OCI-M2 (cell line): ENCODE data around the gene USH2A.

Experiments
- DNase-seq: peaks from one replicate; lab custom pipeline; 2025; ENCODE audit not compliant: unreplicated experiment; lab: John Stamatoyannopoulos, UW

USH2A gene

DNA sequence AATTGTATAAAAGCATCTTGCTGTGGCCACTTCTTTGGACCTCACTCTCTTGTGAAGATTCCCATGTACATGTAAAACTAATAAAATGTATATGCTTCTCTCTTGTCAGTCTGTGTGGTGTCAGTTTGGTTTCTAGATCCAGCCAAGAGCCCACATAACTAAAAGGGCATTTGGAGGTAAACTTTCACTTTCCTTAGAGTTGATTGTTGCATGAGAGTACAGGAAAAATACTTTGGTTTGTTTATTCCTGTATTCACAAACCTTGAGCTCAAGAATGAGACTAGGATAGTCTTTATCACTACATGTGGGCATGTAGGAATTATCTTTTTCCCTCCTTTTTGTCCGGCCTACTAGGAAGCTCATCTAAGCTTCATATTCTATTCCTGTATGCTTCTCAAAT, 805.3 kb downstream of the USH2A start:
- DNase-seq: no peak

DNA sequence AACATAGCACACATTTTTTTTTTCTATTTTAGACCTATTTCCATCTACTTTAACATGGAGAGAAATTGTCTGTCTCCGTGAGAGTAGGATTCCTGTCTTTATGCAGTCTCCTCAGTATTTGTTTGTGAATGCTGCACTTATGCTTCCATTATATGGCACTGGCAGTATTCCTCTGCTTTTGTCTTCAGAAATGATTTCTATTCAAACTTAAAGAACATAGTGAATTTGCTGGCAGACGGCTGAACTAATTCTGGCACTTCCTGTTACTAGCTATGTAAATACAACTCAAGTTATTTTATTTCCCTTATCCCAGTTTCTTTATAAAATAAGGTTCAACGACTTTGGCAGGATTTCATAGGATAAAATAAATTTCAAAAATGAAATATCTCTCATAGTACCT, 810.9 kb downstream of the USH2A start:
- no peak for DNase-seq

DNA sequence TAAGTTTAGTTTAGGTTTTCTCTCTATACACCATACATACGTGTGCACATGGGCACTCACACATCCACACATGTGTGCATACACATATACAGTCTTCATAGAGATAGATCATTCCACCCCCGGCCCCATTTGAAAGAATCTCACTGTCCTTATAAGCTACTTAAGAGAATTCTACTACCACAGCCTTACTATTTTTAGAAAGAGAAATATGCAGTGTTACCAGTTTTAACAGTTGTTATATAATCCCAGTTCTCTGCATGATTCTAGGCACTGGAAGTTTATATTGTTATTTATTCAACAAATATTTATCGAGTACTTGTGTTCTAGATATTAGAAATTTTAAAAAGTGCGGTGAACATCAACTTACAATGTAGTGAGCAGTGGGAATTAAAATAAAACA, 814.6 kb downstream of the USH2A start:
- no peak for DNase-seq

DNA sequence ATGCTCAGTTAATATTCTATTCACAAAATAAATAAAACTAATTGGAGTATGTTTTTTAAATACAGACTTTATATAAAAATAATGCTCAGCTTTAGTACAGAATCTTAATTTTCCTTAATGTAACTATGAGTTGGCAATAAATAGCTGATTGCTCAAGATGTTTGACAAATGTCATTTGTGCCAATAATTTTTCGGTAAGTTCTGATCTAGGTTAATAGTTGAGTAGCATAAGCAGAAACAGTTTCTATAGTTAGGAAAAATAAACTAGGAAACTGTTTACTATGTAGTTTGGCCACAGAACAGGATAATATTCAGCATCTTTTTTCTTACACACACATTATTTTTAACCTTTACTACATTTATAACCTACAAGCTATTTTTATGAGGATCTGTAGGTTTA, 815.8 kb downstream of the USH2A start:
- DNase-seq: no peak

DNA sequence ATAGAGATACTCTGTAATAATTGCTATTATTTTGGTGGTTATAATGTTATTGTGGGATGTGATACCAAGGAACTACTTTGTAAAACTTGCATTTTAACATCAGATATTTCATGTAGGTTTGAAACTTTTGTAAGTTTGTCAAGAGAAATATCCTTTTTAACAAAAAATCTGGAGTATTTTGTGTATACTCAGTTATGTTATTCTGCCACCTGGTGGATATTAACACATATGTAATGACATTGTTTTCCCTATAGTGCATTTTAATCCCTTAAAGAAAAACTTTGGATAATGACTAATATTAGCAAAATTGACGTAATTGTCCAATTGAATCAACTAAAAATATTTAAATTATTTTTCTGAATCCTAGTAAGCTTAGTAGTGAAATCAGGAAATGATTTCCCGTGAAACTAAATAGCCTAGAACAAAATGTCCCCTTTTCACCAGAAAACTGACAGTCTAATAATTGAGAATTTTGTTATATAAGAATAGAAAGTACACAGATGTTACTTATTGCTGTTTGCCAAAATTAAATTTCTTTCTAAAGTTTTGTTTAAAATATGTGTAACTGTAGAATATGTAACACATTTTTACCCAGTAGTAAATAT, 816.6 kb downstream of the USH2A start:
- no peak for DNase-seq

DNA sequence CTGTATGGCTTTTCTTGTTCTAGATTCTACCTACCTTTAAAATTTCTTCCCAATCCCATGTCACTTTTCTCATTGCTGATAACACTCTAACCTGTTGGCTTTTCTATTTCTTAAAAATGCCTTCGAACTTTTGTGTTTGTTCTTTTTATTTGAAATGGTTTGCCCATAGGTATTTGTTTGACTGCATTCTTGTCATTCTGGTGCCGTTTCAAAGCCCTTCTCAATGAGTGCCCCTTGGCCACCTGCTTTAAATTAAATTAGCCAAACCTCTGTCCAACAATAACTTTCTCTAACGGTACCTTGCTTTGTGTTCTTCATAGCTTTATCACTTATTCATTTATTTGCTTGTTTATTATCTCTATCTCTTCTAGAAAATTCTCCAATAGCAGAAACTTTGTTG, 817.2 kb downstream of the USH2A start:
- no peak for DNase-seq

DNA sequence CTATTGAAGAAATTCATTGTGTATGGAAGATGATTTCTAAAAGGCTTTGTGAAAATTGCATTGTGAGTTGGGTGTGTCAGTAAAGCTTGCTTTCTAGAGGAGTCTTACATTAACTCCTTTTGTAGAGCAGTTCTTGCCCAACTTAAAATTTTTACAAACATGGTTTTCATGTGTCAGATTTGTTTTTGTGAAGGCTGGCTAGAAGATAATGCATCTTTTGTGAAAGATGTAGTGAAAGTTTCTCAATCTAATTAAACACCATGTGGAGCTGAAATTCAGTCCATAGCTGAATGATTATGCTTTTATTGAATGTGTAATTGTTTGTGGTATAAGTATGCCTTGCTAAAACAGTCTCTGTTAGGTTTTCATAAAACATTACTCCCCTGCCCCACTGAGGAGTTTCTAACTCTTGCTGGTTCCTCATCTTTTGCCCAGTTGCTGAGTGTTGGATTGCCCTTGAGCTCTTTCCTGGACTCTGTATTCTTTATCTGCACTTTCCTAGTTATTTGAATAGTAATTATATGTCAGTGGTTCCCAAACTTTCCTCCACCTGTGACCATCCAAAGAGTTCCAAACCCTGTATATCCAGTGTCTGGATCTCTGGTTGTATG, 818.1 kb downstream of the USH2A start:
- no peak for DNase-seq

DNA sequence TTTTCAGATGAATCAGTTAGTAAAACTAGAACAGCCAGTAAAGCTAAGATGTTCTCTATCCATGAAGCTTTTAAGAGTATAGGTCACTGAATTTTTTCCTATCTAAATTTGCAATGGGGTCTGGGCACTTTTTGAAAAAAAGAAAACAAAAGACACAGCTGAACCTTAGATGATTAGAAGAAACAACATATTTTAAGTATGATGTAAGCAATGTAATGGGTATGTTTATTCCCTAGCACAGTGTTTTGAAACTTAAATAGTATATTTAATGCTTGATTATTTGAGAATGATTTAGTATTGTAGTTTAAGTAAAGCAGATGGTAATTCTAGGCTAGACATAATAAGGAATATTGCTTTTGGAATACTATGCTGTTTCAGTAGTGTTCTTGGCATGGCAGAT, 819.9 kb downstream of the USH2A start:
- no peak for DNase-seq

DNA sequence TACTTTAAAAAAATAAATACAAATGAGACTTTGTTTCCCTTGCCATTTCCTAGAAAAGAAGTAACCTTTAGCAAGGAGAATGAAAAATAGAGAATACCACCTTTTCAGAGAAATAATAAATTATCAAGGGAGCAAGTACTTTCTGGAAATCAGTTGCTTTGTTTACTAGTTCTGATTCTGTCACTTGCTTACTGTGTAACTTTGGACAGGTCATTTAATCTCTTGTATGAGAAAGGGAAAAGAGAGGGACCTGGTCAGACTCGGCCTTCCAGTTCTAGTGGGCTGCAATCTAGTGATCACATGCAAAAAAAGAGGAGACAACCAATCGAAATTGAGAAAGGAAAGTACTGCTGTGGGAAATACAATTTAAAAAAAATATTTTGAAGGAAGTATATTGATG, 822.0 kb downstream of the USH2A start:
- no peak for DNase-seq

DNA sequence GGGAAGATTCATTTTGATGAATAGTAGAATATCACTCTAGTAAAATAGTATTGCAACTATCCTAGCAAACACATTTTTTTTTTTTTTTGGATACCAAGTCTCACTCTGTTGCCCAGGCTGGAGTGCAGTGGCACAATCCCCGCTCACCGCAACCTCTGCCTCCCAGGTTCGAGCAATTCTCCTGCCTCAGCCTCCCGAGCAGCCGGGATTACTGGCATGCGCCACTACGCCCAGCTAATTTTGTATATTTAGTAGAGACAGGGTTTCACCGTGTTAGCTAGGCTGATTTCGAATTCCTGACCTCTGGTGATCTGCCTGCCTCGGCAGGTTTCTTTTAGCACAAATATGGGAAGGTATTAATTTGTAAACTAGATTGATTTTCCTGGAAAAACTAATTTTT, 822.4 kb downstream of the USH2A start:
- no peak for DNase-seq

DNA sequence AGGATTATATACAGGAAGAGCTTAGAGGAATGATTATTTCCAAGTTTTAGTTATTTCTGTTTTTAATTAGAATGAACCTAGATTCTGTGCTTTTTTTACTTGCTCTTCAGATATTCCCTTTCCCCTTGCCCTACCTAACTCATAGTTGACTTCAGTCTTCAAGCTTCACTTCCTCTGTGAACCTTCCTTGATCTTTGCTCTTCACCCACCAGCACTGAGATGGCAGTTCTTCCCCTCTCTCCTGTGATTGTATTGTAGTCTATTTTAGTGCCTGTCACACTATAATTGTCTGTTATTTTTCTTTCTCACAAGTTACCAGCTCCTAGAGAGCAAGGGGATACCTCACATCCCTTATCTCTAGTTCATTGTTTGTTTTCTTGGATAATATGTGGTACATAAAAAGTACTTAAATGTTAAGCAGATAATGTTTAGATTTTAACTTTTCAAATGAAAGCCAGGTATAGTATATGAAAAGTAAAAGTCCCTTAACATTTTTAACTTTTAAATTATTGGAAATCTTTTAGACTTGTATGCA, 822.9 kb downstream of the USH2A start:
- DNase-seq: no peak

DNA sequence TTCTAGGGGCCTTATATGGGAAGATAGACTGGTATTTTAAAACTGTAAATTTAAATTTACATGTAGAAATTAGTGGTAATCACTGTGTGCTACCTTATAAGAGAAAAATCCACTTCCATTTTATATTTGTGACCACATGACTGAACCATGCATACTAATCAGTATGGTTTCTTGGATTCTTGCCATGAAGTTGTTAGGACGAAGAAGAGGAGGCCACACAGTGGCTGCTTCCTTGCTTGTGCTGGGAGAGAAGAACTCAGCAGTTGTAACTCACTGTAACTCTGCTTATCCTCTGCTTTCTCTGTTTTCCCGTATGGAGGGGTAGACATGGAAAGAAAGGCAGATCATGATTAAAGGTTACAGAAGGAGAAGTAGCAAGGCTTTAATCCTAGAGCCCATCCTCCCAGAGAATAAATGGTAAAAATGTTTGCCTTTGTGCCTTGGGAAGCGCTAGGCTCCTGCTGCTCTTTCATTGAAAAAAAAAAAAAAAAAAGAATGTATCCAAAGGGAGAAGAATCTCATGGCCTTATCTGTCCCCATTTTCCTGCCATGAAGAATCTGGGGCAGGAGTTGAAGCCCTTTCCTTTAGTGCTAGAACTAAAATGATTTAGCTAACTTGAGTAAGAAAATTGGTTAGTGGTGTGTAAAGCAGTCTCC, 823.7 kb downstream of the USH2A start:
- no peak for DNase-seq

DNA sequence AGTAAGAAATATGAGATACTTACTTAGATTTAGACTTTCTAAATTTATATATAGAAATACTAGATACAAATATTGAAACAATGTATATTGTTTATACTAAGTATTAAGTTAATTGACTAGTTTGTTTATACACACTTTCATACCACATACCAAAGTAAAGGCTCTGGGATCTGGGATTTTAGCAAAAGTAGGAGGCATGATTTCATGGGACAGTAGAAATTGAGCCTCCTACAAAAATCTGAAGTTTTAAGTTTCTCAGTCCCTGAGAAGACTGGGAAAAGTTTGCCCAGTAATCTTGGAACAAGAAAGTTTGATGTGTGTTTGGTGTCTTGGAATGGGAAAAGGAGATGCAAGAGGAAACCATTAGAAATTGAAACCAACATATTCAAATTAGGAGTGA, 825.3 kb downstream of the USH2A start:
- no peak for DNase-seq

DNA sequence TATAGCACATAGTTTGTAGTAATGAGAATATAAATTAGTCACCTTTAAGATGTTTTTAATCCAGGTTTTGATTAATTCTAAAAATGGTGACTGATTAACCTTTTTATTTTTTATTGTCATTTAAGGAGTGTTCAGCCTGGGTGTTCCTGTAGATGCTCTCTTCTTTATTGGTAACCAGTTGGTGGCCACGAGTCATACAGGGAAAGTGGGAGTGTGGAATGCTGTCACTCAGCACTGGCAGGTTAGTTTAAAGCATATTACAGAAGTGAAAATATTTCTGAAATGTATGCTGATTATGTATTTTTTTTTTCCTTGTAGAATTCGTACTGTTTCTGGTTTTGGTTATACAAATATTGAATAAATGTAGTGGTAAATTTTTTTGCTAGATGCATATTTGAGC, 828.0 kb downstream of the USH2A start:
- DNase-seq: no peak

DNA sequence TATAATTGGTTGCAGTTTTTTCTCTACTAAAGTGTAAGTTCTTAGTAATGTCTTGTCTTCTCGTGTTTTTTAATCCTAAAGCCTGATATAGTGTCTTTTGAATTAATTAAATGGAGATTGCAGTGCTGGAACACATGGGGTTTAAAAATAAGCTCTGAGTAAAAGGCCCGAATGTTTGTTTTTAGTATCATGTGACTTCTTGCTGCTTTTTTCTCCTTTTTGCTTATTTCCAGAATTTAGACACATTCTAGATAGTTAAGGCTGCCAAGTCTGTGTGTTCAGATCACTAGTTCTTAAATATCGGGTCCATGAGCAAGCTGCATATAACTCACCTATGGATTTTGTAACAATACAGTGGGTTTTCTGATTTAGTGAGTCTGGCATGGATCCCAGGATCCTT, 828.6 kb downstream of the USH2A start:
- no peak for DNase-seq

DNA sequence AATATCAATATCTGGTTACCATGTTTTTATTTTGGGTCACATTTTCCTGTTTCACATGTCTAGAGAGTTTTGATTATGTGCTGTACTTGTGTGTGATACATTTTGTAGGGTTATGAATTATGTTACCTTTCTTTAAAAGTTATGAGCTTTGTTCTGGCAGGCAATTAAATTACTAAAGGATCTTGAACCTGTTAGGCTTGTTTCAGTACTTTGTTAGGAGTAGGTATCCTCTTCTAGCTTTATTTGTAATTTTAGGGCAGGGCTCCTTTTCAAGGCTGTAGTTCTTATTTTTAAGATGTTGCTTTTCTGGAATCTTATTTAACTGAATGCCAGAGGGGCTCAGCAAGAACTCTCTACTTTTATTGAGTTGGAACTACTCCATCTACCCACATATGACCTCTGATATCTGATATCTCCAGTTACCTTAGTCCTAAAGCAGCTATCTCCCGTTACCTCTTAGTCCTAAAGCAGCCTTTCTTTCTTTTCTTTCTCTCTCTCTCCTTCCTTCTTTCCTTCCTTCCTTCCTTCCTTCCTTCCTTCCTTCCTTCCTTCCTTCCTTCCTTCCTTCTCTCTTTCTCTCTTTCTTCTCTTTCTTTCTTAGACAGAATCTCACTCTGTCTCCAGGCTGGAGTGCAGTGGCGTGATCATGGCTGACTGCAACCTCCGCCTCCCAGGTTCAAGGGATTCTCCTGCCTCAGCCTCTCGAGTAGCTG, 832.3 kb downstream of the USH2A start:
- DNase-seq: no peak

DNA sequence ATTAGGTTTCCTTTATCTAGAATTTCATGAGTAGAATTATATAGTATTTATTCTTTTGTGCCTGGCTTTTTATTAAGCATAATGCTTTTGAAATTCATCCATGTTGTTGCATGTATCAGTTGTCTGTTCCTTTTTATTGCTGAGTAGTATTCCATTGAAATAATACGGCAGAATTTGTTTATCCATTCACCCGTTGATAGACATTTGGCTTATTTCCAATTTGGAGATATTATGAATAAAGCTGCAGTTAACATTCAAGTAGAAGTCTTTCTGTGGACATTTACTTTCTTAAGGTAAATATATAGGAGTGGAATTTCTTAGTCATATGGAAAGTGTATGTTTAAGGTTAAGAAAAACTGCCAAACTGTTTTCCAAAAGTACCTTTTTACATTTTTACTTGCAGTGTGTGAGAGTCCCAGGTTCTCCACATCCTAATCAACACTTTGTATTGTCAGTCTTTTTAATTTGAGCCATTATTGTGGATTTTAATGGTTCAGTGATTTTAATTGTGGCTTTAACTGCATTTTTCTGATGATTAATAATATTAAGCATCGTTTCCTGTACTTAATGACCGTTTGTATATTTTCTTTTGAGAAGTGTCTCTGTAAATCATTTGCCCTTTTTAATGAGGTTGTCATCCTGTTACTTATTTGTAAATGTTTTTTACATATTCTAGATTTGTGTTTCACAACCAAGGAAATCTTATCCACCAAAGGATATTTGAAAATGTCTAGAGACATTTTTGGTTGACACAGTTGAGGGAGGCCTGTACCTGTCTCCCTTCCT, 833.4 kb downstream of the USH2A start:
- no peak for DNase-seq

DNA sequence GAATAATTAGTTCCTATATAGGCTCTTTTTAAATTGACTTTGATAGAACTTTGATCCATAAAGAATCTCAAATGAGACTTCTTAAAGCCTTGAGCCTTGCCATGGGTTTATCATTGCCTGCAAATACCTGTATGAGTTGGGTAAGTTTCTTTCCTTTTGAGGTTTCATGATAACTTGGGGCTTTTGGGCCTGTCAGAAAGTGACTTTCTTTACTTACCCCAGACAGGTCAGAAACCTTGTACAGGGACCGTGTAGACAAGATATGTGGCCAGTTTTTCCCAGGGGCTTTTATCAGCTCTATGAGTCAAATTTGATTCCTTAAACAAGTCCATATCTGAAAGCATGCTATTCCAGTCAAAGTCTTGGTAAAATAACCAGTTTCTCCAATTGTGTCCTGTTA, 838.9 kb downstream of the USH2A start:
- no peak for DNase-seq

DNA sequence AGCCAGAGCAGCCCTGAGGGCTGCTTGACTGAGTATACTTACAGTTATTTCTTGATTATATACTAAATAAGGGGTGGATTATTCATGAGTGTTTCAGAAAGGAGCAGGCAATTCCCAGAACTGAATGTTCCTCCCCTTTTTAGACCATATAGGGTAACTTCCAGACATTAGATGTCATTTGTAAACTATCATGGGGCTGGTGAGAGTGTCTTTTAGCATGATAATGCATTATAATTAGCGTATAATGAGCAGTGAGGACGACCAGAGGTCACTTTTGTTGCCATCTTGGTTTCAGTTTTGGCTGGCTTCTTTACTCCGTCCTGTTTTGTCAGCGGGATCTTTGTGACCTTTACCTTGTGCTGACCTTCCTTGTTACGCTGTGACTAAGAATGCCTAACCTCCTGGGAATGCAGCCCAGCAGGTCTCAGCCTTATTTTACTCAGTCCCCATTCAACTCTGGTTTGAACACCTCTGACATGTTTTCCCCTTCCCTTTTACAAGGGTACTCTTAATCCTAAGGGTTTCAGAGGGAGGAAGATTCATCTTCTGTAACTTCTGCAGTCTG, 840.0 kb downstream of the USH2A start:
- DNase-seq: no peak

DNA sequence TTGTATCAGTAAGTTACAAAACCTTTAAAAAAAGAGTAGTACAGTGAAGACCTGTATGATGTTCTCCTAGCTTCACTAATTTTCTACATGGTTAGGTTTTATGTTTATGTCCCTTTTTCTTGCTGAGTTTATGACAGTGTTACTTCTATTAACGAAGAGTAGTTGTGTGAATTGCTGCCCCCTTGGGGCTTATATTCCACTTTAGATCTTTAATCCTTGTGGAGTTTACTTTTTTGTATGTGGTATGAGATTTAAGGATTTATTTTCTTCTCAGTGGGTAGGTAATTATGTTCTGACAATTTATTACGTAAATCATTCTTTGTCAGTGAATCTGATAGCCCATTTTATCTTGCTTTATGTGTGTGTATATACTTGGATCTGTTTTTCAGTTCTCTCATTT, 841.4 kb downstream of the USH2A start:
- DNase-seq: no peak
